ENCODE data around the gene SMCO2. TPM values are rescaled to one million over a fixed set of nuclear protein-coding genes. Genes with fewer than 3 reads are reported as not detected.

SMCO2 gene
- total RNA-seq, 2 donors from 2014 or later = 0.41 TPM; not detected in 1

GRCh38 chr12:27513155-27513824 lies 66.8 kb downstream of the SMCO2 start:
- TF ChIP-seq CTCF (IDR thresholded peaks at IDR 0.05) (no peak), POLR2A (IDR thresholded peaks at IDR 0.05) (no peak), POLR2AphosphoS5 (IDR thresholded peaks at IDR 0.05) (no peak)
- intact Hi-C loops (cut with DNase I) = no loop called here
- H3K4me3 ChIP-seq = no peak overlapping the region
- H3K27ac ChIP-seq = no peak overlapping the region
- no peaks in the 10 kb centered on the region for H3K4me1 ChIP-seq (replicated peaks)
- no peaks in the 10 kb centered on the region for H3K27me3 ChIP-seq (replicated peaks; ENCODE audit: insufficient read depth)
- H3K9me3 ChIP-seq = no peaks in the 10 kb centered on the region
- DNase-seq (ENCODE audit: low spot score) = no peak
- H3K36me3 ChIP-seq = no peaks in the 10 kb centered on the region
- 79% methylated on average over 7 of the region's 7 CpGs for WGBS

GRCh38 chr12:27515671-27516070 lies 69.1 kb downstream of the SMCO2 start:
- intact Hi-C loops (cut with DNase I) = no loop called here
- no peak for TF ChIP-seq POLR2A (IDR thresholded peaks at IDR 0.05)
- TF ChIP-seq CTCF (IDR thresholded peaks at IDR 0.05) = no peak
- no peak for TF ChIP-seq POLR2AphosphoS5 (IDR thresholded peaks at IDR 0.05)
- Histone ChIP-seq H3K36me3 (no peaks in the 10 kb centered on the region), H3K4me1 (replicated peaks) (no peaks in the 10 kb centered on the region), H3K27me3 (replicated peaks; ENCODE audit: insufficient read depth) (no peaks in the 10 kb centered on the region), H3K4me3 (no peak overlapping the region), H3K27ac (no peak overlapping the region), H3K9me3 (no peaks in the 10 kb centered on the region)
- 73% methylated on average over 9 of the region's 9 CpGs for WGBS
- no peak for DNase-seq (ENCODE audit: low spot score)

GRCh38 chr12:27516625-27517024 lies 70.1 kb downstream of the SMCO2 start:
- Histone ChIP-seq H3K27ac (no peak overlapping the region), H3K4me1 (replicated peaks) (no peaks in the 10 kb centered on the region), H3K9me3 (no peaks in the 10 kb centered on the region), H3K36me3 (no peaks in the 10 kb centered on the region), H3K4me3 (no peak overlapping the region), H3K27me3 (replicated peaks; ENCODE audit: insufficient read depth) (no peaks in the 10 kb centered on the region)
- intact Hi-C loops (cut with DNase I) = no loop called here
- WGBS = 59% methylated on average over 4 of the region's 4 CpGs
- no peak for DNase-seq (ENCODE audit: low spot score)
- no peak for TF ChIP-seq POLR2AphosphoS5 (IDR thresholded peaks at IDR 0.05)
- TF ChIP-seq POLR2A (IDR thresholded peaks at IDR 0.05) = no peak
- no peak for TF ChIP-seq CTCF (IDR thresholded peaks at IDR 0.05)

GRCh38 chr12:27517546-27517945 lies 71.0 kb downstream of the SMCO2 start:
- DNase-seq (ENCODE audit: low spot score) = no peak
- no peaks in the 10 kb centered on the region for H3K4me1 ChIP-seq (replicated peaks)
- WGBS = 91% methylated on average over 3 of the region's 3 CpGs
- H3K36me3 ChIP-seq = no peaks in the 10 kb centered on the region
- H3K27ac ChIP-seq = no peak overlapping the region
- no peak overlapping the region for H3K4me3 ChIP-seq
- H3K9me3 ChIP-seq = no peaks in the 10 kb centered on the region
- TF ChIP-seq CTCF (IDR thresholded peaks at IDR 0.05) = no peak
- no peak for TF ChIP-seq POLR2AphosphoS5 (IDR thresholded peaks at IDR 0.05)
- TF ChIP-seq POLR2A (IDR thresholded peaks at IDR 0.05) = no peak
- intact Hi-C loops (cut with DNase I) = no loop called here
- H3K27me3 ChIP-seq (replicated peaks; ENCODE audit: insufficient read depth) = no peaks in the 10 kb centered on the region

- intact Hi-C loops (cut with DNase I) = no loop called here
These were observed 71.6 kb downstream of the SMCO2 start for GRCh38 chr12:27517961-27518665.

More at GRCh38 chr12:27517961-27518665, 71.6 kb downstream of the SMCO2 start:
- Histone ChIP-seq H3K27ac (no peak overlapping the region), H3K4me3 (no peak overlapping the region), H3K27me3 (replicated peaks; ENCODE audit: insufficient read depth) (no peaks in the 10 kb centered on the region), H3K36me3 (no peaks in the 10 kb centered on the region), H3K4me1 (replicated peaks) (no peaks in the 10 kb centered on the region), H3K9me3 (no peaks in the 10 kb centered on the region)
- 69% methylated on average over 7 of the region's 7 CpGs for WGBS
- DNase-seq (ENCODE audit: low spot score) = no peak
- TF ChIP-seq POLR2A (IDR thresholded peaks at IDR 0.05) = no peak
- TF ChIP-seq CTCF (IDR thresholded peaks at IDR 0.05) = no peak
- TF ChIP-seq POLR2AphosphoS5 (IDR thresholded peaks at IDR 0.05) = no peak

Measured in prostate gland (tissue), 2 donors.